Activated T-cell treated with anti-CD3 and anti-CD28 coated beads for 48 hours (primary cell): ENCODE results near the gene NAPG.
A peak's percentile ranks its signal among the peaks of the same experiment; 100 is the strongest.
"Not testable (repeated sequence)": the region's sequence is repeated elsewhere in the genome, so short reads cannot be mapped to it uniquely, and the experiment has no call there.

Experiments used
- DNase-seq: peaks from one replicate; pipeline ENCODE4 v3.0.0-alpha.2; 2020; ENCODE audit warnings: low read depth

Gene NAPG

GRCh38 chr18:10525697-10526560 is at the start of gene NAPG:
TSS of gene NAPG (plus strand) at chr18:10526027. CDS start at chr18:10526103, 76 bp downstream.
- DNase-seq: peak; percentile 89

- DNase-seq: no peak
Measured at GRCh38 chr18:10476338-10476791, 49.5 kb upstream of the NAPG start.

GRCh38 chr18:10477121-10477862 is 48.5 kb upstream of the NAPG start:
- no peak for DNase-seq

- no peak for DNase-seq
Measured at GRCh38 chr18:10477863-10478260, 48.0 kb upstream of the NAPG start.

GRCh38 chr18:10481831-10482230 is 44.0 kb upstream of the NAPG start:
- no peak for DNase-seq

- no peak for DNase-seq
Measured at GRCh38 chr18:10482363-10482984, 43.4 kb upstream of the NAPG start.

- DNase-seq: no peak
Measured at GRCh38 chr18:10482985-10483949, 42.6 kb upstream of the NAPG start.

- no peak for DNase-seq
Measured at GRCh38 chr18:10485475-10485874, 40.4 kb upstream of the NAPG start.

GRCh38 chr18:10486362-10486761 is 39.5 kb upstream of the NAPG start:
- no peak for DNase-seq

GRCh38 chr18:10487154-10487553 is 38.7 kb upstream of the NAPG start:
- no peak for DNase-seq

- DNase-seq: no peak
Measured at GRCh38 chr18:10488017-10488416, 37.8 kb upstream of the NAPG start.

- DNase-seq: peak; percentile 62
Measured at GRCh38 chr18:10490401-10491165, 35.2 kb upstream of the NAPG start.

- DNase-seq: no peak
Measured at GRCh38 chr18:10495936-10496335, 29.9 kb upstream of the NAPG start.

GRCh38 chr18:10497206-10497749 is 28.5 kb upstream of the NAPG start:
- DNase-seq: no peak

GRCh38 chr18:10499230-10499629 is 26.6 kb upstream of the NAPG start:
- no peak for DNase-seq

- DNase-seq: no peak
Measured at GRCh38 chr18:10500038-10500437, 25.8 kb upstream of the NAPG start.

GRCh38 chr18:10504723-10505122 is 21.1 kb upstream of the NAPG start:
- no peak for DNase-seq

- DNase-seq: not testable (repeated sequence)
Measured at GRCh38 chr18:10505892-10506291, 19.9 kb upstream of the NAPG start.

- DNase-seq: no peak
Measured at GRCh38 chr18:10508591-10508990, 17.2 kb upstream of the NAPG start.

- no peak for DNase-seq
Measured at GRCh38 chr18:10511236-10511635, 14.6 kb upstream of the NAPG start.
